NK-92 (cell line): ENCODE data around the gene OLFML3.
"Not testable (repeated sequence)": the region's sequence is repeated elsewhere in the genome, so short reads cannot be mapped to it uniquely, and the experiment has no call there.

Experiments used
- DNase-seq: peaks from one replicate; lab custom pipeline; 2025; ENCODE audit not compliant: unreplicated experiment; lab: John Stamatoyannopoulos, UW

The OLFML3 gene

GRCh38 chr1:113990961-113991360, 11.7 kb downstream of the OLFML3 start:
- no peak for DNase-seq

GRCh38 chr1:113991467-113991997, 12.3 kb downstream of the OLFML3 start:
- DNase-seq: no peak

- DNase-seq: no peak
These were observed 13.8 kb downstream of the OLFML3 start for GRCh38 chr1:113993072-113993471.

- DNase-seq: no peak
These were observed 14.5 kb downstream of the OLFML3 start for GRCh38 chr1:113993766-113994165.

- no peak for DNase-seq
These were observed 16.1 kb downstream of the OLFML3 start for GRCh38 chr1:113995382-113995781.

- DNase-seq: no peak
These were observed 19.1 kb downstream of the OLFML3 start for GRCh38 chr1:113998361-113998760.

GRCh38 chr1:113999233-113999632, 20.0 kb downstream of the OLFML3 start:
- DNase-seq: no peak

GRCh38 chr1:113999799-114000198, 20.5 kb downstream of the OLFML3 start:
- no peak for DNase-seq

GRCh38 chr1:114000406-114000805, 21.1 kb downstream of the OLFML3 start:
- DNase-seq: no peak

GRCh38 chr1:114002492-114003239, 23.4 kb downstream of the OLFML3 start:
- no peak for DNase-seq

GRCh38 chr1:114003431-114003830, 24.2 kb downstream of the OLFML3 start:
- no peak for DNase-seq

- not testable (repeated sequence) for DNase-seq
These were observed 27.6 kb downstream of the OLFML3 start for GRCh38 chr1:114006825-114007224.

- no peak for DNase-seq
These were observed 29.2 kb downstream of the OLFML3 start for GRCh38 chr1:114008480-114008941.

- no peak for DNase-seq
These were observed 29.7 kb downstream of the OLFML3 start for GRCh38 chr1:114008993-114009392.

- DNase-seq: no peak
These were observed 30.1 kb downstream of the OLFML3 start for GRCh38 chr1:114009393-114009792.

GRCh38 chr1:114010433-114011184, 31.3 kb downstream of the OLFML3 start:
- no peak for DNase-seq

- no peak for DNase-seq
These were observed 32.5 kb downstream of the OLFML3 start for GRCh38 chr1:114011796-114012195.

GRCh38 chr1:114015075-114015474, 35.8 kb downstream of the OLFML3 start:
- no peak for DNase-seq

- not testable (repeated sequence) for DNase-seq
These were observed 40.5 kb downstream of the OLFML3 start for GRCh38 chr1:114019724-114020123.

- no peak for DNase-seq
These were observed 42.4 kb downstream of the OLFML3 start for GRCh38 chr1:114021665-114022099.

GRCh38 chr1:114022877-114023276, 43.6 kb downstream of the OLFML3 start:
- DNase-seq: no peak

GRCh38 chr1:114023377-114023776, 44.1 kb downstream of the OLFML3 start:
- no peak for DNase-seq
